GM12875 (cell line): ENCODE results near the gene RAB33A.
"Not testable (repeated sequence)": the region's sequence is repeated elsewhere in the genome, so short reads cannot be mapped to it uniquely, and the experiment has no call there.

Experiments used
- H3K4me3 ChIP-seq: one replicate; pipeline ENCODE4 v1.5.1; 2011; ENCODE audit warnings: low read depth, low read length, control low read depth
- TF ChIP-seq, protein P1 (sequence below): IDR thresholded peaks from 2 replicates; pipeline ENCODE4 v1.5.1; 2011; ENCODE audit warnings: low read depth, mild to moderate bottlenecking, control low read depth, inconsistent platforms, low read length, moderate library complexity, borderline replicate concordance; ENCODE audit not compliant: insufficient read depth

Gene RAB33A

GRCh38 chrX:130224810-130225209 is 53.0 kb downstream of the RAB33A start:
- H3K4me3 ChIP-seq, result no peak overlapping the region
- TF ChIP-seq, protein P1, sequence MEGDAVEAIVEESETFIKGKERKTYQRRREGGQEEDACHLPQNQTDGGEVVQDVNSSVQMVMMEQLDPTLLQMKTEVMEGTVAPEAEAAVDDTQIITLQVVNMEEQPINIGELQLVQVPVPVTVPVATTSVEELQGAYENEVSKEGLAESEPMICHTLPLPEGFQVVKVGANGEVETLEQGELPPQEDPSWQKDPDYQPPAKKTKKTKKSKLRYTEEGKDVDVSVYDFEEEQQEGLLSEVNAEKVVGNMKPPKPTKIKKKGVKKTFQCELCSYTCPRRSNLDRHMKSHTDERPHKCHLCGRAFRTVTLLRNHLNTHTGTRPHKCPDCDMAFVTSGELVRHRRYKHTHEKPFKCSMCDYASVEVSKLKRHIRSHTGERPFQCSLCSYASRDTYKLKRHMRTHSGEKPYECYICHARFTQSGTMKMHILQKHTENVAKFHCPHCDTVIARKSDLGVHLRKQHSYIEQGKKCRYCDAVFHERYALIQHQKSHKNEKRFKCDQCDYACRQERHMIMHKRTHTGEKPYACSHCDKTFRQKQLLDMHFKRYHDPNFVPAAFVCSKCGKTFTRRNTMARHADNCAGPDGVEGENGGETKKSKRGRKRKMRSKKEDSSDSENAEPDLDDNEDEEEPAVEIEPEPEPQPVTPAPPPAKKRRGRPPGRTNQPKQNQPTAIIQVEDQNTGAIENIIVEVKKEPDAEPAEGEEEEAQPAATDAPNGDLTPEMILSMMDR, result no peak

- H3K4me3 ChIP-seq, result no peak overlapping the region
- TF ChIP-seq, protein P1, result no peak
Measured at GRCh38 chrX:130228871-130229270, 57.1 kb downstream of the RAB33A start.

GRCh38 chrX:130231184-130231583 is 59.4 kb downstream of the RAB33A start:
- H3K4me3 ChIP-seq, result not testable (repeated sequence)
